NCI-H2227 (cell line): Measurements from ENCODE around the gene NDUFS2.
"Not testable (repeated sequence)": the region's sequence is repeated elsewhere in the genome, so short reads cannot be mapped to it uniquely, and the experiment has no call there.

Experiments
- DNase-seq: peaks from one replicate; lab custom pipeline; 2025; ENCODE audit not compliant: unreplicated experiment; lab: John Stamatoyannopoulos, UW

Gene NDUFS2

GRCh38 chr1:161242313-161242712, 40.1 kb downstream of the NDUFS2 start:
- no peak for DNase-seq

- no peak for DNase-seq
Measured at GRCh38 chr1:161244888-161245287, 42.7 kb downstream of the NDUFS2 start.

- DNase-seq, result not testable (repeated sequence)
Measured at GRCh38 chr1:161250100-161250499, 47.9 kb downstream of the NDUFS2 start.

GRCh38 chr1:161250829-161251228, 48.7 kb downstream of the NDUFS2 start:
- DNase-seq, result no peak

GRCh38 chr1:161251579-161251978, 49.4 kb downstream of the NDUFS2 start:
- DNase-seq, result no peak

- DNase-seq, result not testable (repeated sequence)
Measured at GRCh38 chr1:161255302-161255701, 53.1 kb downstream of the NDUFS2 start.

- not testable (repeated sequence) for DNase-seq
Measured at GRCh38 chr1:161255955-161256520, 53.9 kb downstream of the NDUFS2 start.

- DNase-seq, result not testable (repeated sequence)
Measured at GRCh38 chr1:161257109-161257508, 54.9 kb downstream of the NDUFS2 start.

GRCh38 chr1:161258439-161259344, 56.5 kb downstream of the NDUFS2 start, which contains the start of gene PCP4L1:
Gene PCP4L1, plus strand, starts transcription at chr1:161258745. Its CDS starts 230 bp downstream, at chr1:161258975.
- peak; percentile 92 for DNase-seq

- no peak for DNase-seq
Measured at GRCh38 chr1:161259345-161259702, 57.2 kb downstream of the NDUFS2 start.

- DNase-seq, result no peak
Measured at GRCh38 chr1:161259765-161260164, 57.6 kb downstream of the NDUFS2 start.

GRCh38 chr1:161260376-161261260, 58.5 kb downstream of the NDUFS2 start:
- DNase-seq, result no peak

- peak; percentile 18 for DNase-seq
Measured at GRCh38 chr1:161261261-161262235, 59.4 kb downstream of the NDUFS2 start.
